GM12878 (cell line): ENCODE data around the gene PDE11A. TPM values are rescaled to one million over a fixed set of nuclear protein-coding genes. Genes with fewer than 3 reads are reported as not detected.

Experiments used
- ATF2 ChIP-seq: IDR thresholded peaks from 2 replicates; pipeline ENCODE4 v1.6.1; 2012; ENCODE audit warnings: low read length, inconsistent platforms
- BCLAF1 ChIP-seq: fragments of 450-650 bp; IDR thresholded peaks from 2 replicates; pipeline ENCODE4 v1.6.1; 2017; ENCODE audit warnings: antibody characterized with exemption, mild to moderate bottlenecking, moderate library complexity
- CBX5 ChIP-seq: sonication (generic); IDR thresholded peaks from 2 replicates; pipeline ENCODE4 v1.6.1; 2016; ENCODE audit warnings: low read depth, moderate library complexity, mild to moderate bottlenecking, inconsistent platforms
- DPF2 ChIP-seq: fragments of 450-650 bp; IDR thresholded peaks from 2 replicates; pipeline ENCODE4 v1.6.1; 2017; ENCODE audit warnings: mild to moderate bottlenecking
- FOXK2 ChIP-seq: fragments of 450-650 bp; IDR thresholded peaks from 2 replicates; pipeline ENCODE4 v1.6.1; 2017; ENCODE audit warnings: mild to moderate bottlenecking, moderate library complexity
- MTA2 ChIP-seq: fragments of 450-650 bp; IDR thresholded peaks from 2 replicates; pipeline ENCODE4 v1.6.1; 2016; ENCODE audit warnings: low read depth, mild to moderate bottlenecking, moderate library complexity
- MYB ChIP-seq: fragments of 150-350 bp; IDR thresholded peaks from 2 replicates; pipeline ENCODE4 v1.6.1; 2014; ENCODE audit warnings: mild to moderate bottlenecking, low read depth, low read length, borderline replicate concordance
- NKRF ChIP-seq: fragments of 450-650 bp; conservative IDR thresholded peaks from 2 replicates; pipeline ENCODE4 v1.6.1; 2017; ENCODE audit warnings: mild to moderate bottlenecking, moderate library complexity
- REST ChIP-seq: IDR thresholded peaks from 2 replicates; pipeline ENCODE4 v1.6.1; 2012; ENCODE audit warnings: mild to moderate bottlenecking, low read depth, low read length
- SMC3 ChIP-seq: IDR thresholded peaks from 2 replicates; pipeline ENCODE4 v1.6.1; 2011; ENCODE audit warnings: low read length, improper control_type of control experiment, borderline replicate concordance
- polyA plus RNA-seq, 11 experiments: library from polyadenylated mRNA; depleted of rRNA in 4 of 11; unstranded in 6 of 11; stranded (reverse) in 5 of 11; fragments of >200 nt; fragmentation: Nextera tagmentation in 4 of 11; fragmentation: Illumina TruSeq in 1 of 11; extraction: Ambion mirVana in 4 of 11; extraction: Trizol in 1 of 11; gene quantifications; 1 replicate in 1 of 11; 2 replicates in 10 of 11; pipeline versions ENCODE4 v1.2.1 to v1.2.3, GENCODE V29; 2011 to 2016; ENCODE audit warnings: inconsistent platforms in 2 of 11, missing spikeins in 2 of 11, low read depth in 1 of 11
- total RNA-seq, 4 experiments: library from RNA; depleted of rRNA in 3 of 4; stranded (reverse); fragments of >200 nt in 3 of 4; fragmentation: Illumina TruSeq in 1 of 4; extraction: Trizol in 1 of 4; gene quantifications; 2 replicates each; pipeline versions ENCODE4 v1.2.1 to v1.2.3, GENCODE V29; 2013 to 2021

Gene PDE11A
- total and polyA plus RNA-seq, 10 of the 15 experiments (the other 5 are each of a cell fraction or from before 2014, with no cell fraction given): 0.01 to 0.17 (median 0.06) TPM; not detected in 5

- TF ChIP-seq BCLAF1: no peak
- TF ChIP-seq SMC3: no peak
- TF ChIP-seq FOXK2: no peak
- TF ChIP-seq ATF2: no peak
- no peak for TF ChIP-seq CBX5
- no peak for TF ChIP-seq REST
- TF ChIP-seq DPF2: no peak
- TF ChIP-seq MTA2: no peak
- no peak for TF ChIP-seq NKRF
- TF ChIP-seq MYB: no peak
Measured at GRCh38 chr2:178057179-178057680, 15.3 kb downstream of the PDE11A start (continued).
